Stimulated activated CD8-positive, alpha-beta memory T cell treated with anti-CD3 and anti-CD28 coated beads, Interleukin-7, amount 100 ng/mL, for 24 hours (primary cell): Measurements from ENCODE around the gene GALNT10.
"Not testable (repeated sequence)": the region's sequence is repeated elsewhere in the genome, so short reads cannot be mapped to it uniquely, and the experiment has no call there.

ENCODE experiments used
- DNase-seq: peaks from one replicate; pipeline ENCODE4 v3.0.0-alpha.2; 2020; ENCODE audit warnings: low read depth

GALNT10 gene, protein sequence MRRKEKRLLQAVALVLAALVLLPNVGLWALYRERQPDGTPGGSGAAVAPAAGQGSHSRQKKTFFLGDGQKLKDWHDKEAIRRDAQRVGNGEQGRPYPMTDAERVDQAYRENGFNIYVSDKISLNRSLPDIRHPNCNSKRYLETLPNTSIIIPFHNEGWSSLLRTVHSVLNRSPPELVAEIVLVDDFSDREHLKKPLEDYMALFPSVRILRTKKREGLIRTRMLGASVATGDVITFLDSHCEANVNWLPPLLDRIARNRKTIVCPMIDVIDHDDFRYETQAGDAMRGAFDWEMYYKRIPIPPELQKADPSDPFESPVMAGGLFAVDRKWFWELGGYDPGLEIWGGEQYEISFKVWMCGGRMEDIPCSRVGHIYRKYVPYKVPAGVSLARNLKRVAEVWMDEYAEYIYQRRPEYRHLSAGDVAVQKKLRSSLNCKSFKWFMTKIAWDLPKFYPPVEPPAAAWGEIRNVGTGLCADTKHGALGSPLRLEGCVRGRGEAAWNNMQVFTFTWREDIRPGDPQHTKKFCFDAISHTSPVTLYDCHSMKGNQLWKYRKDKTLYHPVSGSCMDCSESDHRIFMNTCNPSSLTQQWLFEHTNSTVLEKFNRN

DNA sequence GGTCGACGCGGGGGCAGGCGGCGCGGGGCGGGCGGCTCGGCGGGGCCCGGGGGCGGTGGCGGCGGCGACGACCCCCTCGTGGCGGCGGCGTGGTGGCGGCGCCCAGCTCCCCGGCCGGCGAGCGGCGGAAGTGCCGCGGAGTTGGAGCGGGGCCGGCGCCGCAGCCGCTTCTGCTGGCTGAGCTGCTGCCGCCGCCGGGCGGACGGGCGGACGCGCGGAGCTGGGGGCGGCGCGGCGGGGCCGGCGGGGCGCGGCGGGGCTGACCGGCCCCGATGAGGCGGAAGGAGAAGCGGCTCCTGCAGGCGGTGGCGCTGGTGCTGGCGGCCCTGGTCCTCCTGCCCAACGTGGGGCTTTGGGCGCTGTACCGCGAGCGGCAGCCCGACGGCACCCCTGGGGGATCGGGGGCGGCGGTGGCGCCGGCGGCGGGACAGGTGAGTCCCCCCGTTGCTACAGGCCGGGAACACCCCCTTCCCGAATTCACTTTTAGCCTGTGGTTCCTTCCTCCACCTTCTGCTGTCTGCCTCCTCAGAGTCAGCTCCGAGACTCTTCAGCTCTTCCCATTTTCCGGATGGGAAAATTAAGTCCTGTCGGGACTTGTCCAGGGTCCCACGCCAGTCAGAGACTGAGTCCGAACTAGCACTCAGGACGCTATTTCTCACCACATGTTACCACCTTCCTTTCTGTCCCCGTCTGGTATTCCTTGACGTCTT is at the start of gene GALNT10:
Gene GALNT10 (plus strand): TSS at position 139 of the 710 bp plus-strand sequence. CDS start 134 bp downstream, at position 273.
- no peak for DNase-seq

DNA sequence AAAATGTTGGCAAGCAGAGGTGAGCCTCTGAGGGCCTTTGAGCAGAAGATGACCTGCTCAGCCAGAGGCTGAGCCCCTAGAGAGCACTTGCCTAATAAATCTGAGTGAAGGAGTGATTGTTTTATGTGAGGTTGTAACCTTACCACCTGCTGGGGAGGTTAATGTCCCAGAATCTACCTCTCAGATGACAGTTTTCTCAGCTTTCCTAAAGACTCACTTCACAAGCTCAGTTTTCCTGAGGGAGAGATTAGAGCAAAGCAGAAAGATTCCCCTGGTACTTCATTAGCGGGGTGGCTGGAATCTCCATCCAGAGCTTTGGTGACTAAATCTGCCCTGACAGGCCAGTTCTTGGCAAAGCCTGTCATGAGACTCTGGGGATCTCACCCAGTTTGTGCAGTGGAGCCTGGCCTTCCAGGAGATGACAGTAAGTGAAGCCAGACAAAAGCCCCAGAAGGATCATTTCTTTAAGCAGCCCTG is 48.8 kb upstream of the GALNT10 start:
- DNase-seq = no peak

DNA sequence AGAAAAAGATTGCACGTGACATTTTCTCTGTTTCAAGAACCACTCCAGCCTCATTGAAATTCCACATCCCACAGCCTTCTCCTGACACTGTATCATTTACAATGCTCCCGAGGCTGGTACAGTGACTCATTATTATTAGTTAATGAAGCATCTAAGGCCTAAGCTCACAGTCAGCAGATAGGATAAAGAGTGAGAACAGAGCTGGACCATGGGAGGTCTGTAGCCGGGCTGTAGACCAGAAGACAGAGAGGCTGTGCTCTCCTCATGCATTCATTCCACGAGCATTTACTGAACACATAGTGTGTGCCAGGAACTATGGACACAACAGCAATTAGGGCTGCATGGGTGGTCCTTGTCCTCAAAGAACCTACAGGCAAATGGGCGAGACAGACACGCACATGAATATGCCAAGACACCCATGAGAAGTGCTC is 47.3 kb upstream of the GALNT10 start:
- no peak for DNase-seq

DNA sequence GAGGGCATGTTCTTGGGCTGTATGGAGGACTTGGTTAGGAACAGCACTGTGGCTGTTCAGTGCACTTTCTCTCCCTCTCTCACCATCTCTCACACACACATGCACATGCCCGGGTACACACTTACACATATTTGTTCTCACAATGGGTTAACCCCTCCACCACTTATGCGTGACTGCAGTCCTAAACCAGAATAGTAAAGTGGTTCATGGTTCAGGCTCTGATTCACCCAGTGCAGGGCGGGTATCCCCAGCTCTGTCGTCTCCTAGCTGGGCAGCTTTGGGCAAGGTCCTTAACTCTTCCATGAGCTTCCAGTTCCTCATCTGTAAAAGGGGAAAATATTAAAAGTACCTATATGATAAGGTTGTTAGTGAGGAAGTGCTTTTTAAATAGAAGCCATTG is 45.3 kb upstream of the GALNT10 start:
- no peak for DNase-seq

DNA sequence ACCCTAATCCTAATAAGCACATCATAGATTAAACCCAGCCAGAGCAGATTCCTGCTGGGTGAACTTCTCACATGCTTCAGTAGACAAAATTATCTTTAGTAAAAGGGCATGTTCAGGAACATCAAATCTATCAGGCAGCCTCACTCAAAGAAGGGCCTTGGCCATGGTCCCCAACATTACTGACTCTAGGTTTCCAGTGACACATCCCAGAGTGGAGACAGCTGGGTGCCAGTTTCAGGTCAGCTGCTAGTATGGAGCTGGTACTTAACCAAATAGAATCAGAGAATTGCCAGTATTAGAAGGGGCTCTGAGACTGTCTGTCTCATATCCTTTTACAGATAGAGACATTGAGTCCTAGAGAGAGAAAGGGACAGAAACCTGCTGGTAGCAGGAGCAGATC is 44.1 kb upstream of the GALNT10 start:
- no peak for DNase-seq

DNA sequence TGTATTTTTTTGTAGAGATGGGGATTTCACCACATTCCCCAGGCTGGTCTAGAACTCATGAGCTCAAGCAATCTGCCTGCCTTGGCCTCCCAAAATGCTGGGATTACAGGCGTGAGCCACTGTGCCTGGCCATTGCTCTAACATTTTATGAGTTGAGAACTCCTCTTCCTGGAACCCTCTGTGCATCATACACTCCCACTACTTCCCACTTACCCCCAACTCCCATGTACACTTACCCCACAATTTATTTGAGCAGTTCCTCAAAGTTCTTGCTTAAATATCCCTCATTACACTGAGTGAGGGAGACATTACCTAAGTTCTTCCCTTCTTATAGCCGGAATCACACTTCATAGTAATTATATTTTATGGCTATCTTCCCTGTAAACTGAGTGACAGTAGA is 42.9 kb upstream of the GALNT10 start:
- no peak for DNase-seq

DNA sequence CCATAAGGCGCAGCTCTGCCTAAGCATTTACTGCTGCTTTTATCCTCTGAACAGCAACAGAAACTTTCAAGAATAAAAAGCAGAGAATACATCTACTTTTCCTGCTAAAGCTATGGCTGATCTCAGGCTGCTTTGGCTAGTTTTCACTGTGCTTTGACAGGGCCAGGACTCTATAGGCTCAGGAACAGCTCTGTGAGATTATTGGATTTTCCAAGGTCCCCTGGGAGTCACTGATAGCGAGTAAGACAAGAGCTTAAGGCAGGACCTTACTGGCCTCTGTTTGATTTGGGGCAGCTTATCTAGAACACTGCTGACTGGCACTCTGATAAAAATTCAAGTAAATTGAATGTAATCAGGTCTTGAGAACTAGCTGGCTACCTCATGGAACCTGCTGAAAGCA is 40.1 kb upstream of the GALNT10 start:
- not testable (repeated sequence) for DNase-seq

DNA sequence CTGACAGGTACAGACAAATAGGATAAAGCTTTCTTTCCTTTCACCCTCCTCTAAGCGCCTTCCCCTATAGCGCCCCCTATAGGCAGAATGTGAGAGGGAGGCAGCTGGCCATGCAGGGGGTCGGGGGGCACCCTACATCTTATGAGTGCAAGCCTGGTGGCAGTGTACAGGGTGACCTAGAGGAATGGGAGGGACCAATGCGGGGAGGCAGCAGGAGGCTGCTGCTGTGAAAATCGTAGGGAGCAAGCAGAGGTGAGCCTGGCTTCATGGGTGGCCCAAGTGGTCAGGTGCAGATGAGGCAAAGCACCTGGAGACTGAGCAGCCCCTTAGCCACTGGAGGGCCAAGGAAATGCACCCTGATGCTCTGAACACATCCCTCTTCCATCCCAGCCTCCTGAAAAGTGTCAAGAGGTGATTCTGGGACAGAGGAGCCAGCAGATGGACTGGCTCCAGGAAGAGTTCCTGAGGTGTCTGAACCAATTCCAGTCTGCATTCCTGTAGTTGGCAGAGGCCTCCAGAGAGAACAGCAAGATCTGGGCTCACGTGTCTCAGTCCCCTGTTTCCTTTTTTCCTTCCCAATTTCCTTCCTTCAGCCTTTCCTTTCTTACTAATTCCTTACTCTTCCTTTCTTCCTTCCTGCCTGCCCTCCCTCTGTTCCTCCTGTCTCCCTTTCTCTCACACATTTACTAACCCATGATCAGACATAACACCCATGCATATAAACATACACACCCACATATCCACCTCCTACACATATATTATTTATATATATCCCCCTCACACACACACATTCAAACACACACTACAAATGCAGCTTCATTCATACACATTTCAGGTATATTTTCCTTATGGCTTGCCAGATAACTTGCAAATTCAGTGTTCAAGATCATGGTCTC is 32.8 kb upstream of the GALNT10 start:
- DNase-seq = no peak

DNA sequence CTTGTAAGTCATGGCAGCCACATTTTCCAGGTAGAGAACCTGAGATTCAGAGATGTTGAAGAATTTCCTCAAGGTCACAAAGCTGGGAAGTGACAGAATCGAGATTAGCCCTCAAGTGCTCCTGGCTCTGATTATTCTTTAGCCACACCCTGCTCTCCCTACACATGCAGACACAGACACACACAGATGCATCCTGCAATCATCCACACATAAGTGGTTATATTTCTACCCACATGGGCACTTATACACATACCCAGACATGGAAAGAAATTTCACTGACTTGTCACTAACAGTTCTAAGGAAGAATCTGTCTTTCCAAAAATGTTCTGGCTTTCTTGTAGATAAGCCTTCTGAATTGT is 32.2 kb upstream of the GALNT10 start:
- DNase-seq = no peak

DNA sequence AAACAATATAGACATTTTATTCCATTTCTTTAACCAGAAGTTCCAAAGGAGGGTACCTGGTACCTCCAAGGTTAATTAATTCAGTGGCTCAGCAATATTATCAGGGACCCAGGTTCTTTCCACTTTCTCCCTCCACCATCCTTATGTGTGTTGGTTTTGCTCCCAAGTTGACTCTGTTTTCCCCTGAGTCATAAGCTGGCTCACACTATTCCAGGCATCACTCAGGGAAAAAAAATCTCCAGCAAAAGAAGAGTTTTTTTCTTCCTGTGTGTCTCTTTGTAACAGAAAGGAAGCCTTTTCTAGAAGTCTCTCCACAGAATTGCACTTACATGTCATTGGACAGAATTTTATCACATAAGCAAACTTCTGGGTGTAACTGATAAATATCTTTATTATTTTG is 31.2 kb upstream of the GALNT10 start:
- DNase-seq = no peak

DNA sequence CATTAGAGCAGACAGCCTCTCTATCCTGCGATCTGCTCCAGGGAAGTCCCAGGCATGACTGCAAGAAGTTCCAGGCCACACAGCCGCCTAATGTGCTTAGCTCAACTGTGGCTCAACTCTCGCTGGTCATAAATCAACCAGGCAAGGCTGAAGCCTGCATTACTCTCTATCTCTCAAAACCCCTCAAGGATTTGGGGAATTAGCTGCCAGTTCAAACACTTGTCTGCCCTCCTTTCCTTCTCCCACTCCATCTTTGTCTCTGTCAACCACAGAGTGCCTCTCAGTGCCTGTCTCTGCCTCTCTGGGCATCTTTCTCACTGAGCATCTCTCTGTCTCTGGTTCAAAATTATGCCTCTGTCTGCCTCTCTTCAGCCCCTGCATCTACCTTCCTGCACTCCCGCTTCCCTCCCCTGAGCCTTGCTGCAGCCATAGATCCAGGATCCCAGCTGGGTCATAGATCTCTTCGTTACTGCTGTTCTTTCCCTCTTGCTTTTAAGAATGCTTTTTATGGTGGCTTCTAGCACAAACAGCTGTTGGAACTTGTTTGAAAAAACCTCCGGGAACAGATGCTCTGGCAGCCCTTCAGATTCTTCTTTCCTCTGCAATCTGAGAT is 27.9 kb upstream of the GALNT10 start:
- no peak for DNase-seq

DNA sequence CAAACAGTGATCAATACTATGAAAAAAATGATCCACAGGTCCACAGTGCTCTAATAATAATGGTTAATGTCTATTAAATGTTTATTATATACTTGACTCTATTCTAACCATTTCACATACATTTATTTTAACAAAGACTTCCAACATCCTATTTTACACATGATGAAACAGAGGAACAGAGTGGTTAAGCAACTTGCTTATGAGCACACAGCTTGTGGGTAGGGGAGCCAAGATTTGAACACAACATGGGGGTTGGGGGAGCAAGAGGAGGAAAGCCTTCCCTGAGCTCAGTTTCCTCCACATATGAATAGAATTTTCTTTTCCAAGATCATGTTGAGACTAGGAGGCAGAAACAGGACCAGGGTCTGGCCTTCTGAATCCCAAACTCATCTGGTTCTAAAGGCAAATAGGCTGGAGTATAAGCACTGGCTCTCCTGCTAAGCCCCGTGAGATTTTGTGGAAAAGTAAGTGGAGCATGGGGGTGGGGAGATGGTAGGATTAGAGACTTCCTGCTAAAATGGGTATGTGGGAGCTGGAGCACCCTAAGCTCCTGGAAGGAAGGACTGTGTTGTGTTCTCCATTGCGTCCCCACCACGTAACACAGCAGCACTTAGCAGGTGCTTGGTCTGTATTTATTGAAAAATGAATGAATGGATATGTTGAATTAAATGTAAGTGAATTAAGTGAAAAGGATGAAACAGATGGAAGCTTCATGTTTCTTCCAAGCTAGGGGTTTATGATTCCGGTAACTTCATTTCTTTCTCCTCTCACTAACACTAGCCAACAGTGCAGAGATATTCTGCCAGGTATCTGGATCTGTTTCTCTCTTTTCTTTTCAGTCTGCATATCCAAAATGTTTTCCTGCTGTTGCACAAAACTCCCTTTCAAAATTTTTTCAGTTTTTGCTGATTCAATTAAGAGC is 26.9 kb upstream of the GALNT10 start:
- DNase-seq = no peak

DNA sequence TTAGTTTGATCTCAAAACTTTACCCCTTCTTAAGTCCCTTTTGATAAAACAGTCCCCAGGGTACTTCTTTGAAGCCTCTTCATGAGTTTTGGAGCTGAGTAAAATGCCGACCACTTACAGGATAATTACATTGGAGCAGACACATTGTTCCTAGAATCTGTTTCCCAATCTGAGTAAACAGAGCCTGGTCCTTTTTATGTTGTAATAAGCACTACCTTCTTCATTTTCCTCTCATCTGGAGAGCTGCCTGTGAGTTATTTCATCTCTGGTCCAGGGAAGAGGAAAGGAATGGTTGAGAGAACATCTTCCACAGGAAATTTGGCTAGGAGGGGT is 26.3 kb upstream of the GALNT10 start:
- DNase-seq = no peak

DNA sequence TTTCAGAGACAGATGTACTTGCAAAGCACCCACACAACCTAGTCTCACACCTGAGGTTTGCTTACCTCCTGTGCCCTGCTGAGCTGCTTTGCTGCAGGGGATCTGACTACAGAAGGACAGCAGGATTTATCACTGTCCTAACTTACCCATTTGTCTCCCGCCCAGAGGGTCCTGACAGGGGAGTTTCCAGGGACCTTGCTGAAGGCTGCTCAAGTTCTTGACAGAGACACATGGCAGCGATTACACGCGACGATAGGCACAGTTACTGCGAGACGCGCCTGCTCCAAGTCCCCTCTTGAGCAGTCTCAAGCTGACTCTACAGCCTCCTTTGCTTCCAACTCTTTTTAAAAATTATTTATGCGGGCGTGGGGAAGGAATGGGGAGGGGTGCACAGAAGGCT is 24.6 kb upstream of the GALNT10 start:
- no peak for DNase-seq

DNA sequence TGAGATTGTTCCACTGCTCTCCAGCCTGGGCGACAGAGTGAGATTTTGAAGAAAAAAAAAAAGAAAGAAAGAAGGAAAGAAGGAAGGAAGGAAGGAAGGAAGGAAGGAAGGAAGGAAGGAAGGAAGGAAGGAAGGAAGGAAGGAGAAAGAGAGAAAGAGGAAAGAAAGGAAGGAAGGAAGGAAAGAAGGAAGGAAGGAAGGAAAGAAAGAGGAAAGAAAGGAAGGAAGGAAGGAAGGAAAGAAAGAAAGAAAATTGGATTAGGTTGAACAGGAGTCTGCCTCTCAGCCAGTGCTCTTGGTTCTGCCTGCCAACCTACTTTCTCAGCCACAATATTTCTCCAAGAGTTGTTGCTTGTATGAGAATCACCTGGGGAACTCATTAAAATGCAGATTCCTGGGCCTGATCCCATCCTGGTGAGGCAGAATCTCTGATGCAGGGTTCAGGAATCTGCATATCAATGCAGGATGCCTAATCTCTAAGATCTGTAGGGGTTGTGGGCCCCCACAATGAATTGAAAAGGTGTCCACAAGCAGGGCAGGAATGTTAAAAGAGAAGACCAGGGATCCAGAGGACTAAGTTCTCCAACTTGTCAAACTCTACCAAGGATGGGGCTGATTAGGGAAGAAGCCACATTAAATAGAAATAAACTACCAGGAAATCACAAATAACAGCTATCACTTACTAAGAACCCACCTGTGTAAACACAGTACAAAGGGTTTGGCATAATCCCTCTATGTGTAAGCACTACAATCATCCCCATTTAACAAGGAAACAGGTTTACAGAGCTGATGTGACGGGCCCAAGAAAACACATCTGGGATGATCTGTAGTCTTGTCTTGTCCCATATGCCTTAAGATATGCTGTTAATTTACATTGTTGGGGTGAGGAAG is 23.4 kb upstream of the GALNT10 start:
- no peak for DNase-seq

DNA sequence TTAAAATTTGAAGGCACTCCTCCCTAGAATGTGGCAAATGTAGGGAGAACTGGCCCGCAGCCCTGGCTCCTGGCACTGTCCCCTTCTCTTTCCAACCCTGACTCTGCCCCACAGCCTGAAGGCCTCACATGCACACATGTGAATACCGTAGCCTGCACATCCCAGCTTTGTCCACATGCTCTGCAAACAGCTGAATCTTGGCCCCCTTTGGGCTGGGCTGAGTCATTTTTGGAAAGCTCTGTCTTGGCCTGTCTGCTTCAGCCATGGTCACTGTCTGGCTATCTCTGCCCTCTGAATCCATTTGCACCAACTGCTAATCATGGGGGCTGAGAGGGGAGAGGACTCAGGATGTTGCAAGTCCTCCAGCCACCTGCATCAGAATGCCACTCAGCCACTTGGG is 22.1 kb upstream of the GALNT10 start:
- DNase-seq = no peak

DNA sequence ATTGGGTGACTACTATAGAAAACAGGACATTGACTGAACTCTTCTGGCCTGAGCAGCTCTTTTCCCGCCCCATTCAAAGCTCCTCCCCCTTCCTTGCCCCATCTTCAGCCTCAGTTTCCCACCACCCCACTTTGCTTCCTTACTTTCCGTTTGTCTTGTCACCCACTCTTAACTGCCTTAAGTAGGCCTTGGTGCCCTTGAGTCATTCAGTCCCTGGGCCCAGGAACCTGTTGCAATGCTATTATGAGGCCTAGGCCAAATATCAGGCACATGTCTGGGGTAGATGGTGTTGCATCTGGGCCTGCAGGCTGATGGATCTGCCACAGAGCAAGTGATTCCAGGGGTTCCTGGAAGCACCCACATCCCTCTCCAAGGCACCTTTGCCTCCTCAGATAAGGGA is 17.7 kb upstream of the GALNT10 start:
- no peak for DNase-seq

DNA sequence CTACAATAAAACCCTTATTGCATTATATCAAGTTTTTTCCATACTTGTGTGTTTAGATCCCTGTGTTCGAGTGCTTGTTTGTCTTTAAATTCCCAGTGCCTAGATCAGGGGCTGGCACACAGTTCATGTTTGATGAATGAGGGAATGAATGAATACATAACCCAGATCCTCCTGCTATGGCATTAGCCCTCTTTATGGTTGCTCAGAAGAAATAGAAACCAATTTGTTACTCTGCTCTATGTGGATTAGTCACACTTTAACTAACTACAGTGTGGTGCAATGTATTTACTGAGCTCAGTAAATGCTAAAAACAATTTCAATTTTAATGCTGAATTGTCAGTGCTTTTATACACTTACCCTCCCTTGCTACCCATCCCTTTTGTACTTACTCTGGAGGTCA is 16.4 kb upstream of the GALNT10 start:
- DNase-seq = no peak

DNA sequence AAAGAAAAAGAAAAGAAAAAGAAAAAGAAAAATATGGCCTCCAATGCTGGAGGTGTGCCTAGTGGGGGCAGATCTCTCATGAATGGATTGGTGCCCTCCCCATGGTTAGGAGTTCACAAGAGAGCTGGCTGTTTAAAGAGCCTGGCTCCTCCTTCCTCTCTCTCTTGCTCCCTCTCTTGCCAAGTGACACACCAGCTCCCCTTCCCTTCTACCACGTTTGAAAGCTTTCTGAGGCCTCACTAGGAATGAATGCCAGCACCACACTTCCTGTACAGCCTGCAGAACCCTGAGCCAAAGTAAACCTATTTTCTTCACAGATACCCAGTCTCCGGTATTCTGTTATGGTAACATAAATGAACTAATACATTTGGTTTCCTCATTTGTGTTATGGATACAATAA is 14.4 kb upstream of the GALNT10 start:
- no peak for DNase-seq

DNA sequence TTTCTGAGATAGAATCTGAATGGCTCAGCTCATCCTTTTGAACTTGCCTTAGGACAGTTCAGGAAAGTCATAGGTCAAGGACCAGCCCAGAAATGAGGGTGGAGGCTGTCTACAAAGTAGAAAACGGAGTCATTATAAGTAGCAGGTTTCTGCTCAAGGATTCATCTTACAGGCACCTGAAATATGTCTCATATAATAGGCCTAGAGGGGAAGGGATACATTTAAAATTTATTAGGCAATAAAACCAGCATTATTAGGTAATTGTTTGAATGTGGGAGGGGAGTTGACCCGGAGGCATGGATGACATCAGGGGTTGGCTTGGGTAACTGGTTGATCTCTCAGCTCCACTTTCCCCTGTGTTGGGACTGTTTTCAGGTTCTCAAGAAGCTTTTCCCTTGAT is 11.9 kb upstream of the GALNT10 start:
- DNase-seq = no peak
